CD14-positive monocyte (primary cell): Measurements from ENCODE around the gene PSPN. TPM values are rescaled to one million over a fixed set of nuclear protein-coding genes. Genes with fewer than 3 reads are reported as not detected.

Source experiments
- DNase-seq, 3 donors: peaks; one replicate each; pipeline ENCODE4 v3.0.0-alpha.2; 2011 to 2022
- H2AFZ ChIP-seq: 2 replicates; pipeline ENCODE4 v1.6.0; 2012; ENCODE audit warnings: mild to moderate bottlenecking, low read depth, low read length, inconsistent platforms; ENCODE audit not compliant: insufficient read depth, poor library complexity, severe bottlenecking
- H3K27ac ChIP-seq, 2 donors: 1 replicate in 1 of 2; 2 replicates in 1 of 2; pipeline ENCODE4 v1.5.1; 2012 to 2013; ENCODE audit warnings: low read length in 2 of 2, control low read depth in 1 of 2, inconsistent platforms in 1 of 2, low read depth in 1 of 2, mild to moderate bottlenecking in 1 of 2
- H3K27me3 ChIP-seq, 2 donors: one replicate each; pipeline versions ENCODE4 v1.6.0 to v1.6.1; 2011 to 2013; ENCODE audit warnings: low read length in 2 of 2; ENCODE audit not compliant: control insufficient read depth in 2 of 2, insufficient read depth in 2 of 2
- H3K36me3 ChIP-seq, 2 donors: replicated peaks in 1 of 2; 1 replicate in 1 of 2; 2 replicates in 1 of 2; pipeline versions ENCODE4 v1.5.1 to v1.6.1; 2012 to 2013; ENCODE audit warnings: low read length in 2 of 2, control low read depth in 1 of 2, inconsistent platforms in 1 of 2, mild to moderate bottlenecking in 1 of 2; ENCODE audit not compliant: insufficient read depth in 2 of 2, control insufficient read depth in 1 of 2
- H3K4me1 ChIP-seq, 2 donors: 1 replicate in 1 of 2; 2 replicates in 1 of 2; pipeline versions ENCODE4 v1.5.1 to v1.6.1; 2012 to 2013; ENCODE audit warnings: low read length in 2 of 2, control low read depth in 1 of 2, inconsistent platforms in 1 of 2, mild to moderate bottlenecking in 1 of 2, moderate library complexity in 1 of 2; ENCODE audit not compliant: insufficient read depth in 2 of 2, control insufficient read depth in 1 of 2
- H3K4me2 ChIP-seq: replicated peaks from 2 replicates; pipeline ENCODE3; 2012; ENCODE audit warnings: low read length, moderate library complexity, mild to moderate bottlenecking; ENCODE audit not compliant: poor library complexity, severe bottlenecking; ENCODE audit errors: extremely low read depth
- H3K4me3 ChIP-seq, 3 experiments: fragments of 200-600 bp in 1 of 3; sonication (generic) in 1 of 3; replicated peaks in 1 of 3; 1 replicate in 2 of 3; 2 replicates in 1 of 3; pipeline ENCODE4 v1.5.1; 2011 to 2013; ENCODE audit warnings: low read length in 3 of 3, mild to moderate bottlenecking in 3 of 3, control low read depth in 2 of 3, low read depth in 2 of 3, inconsistent platforms in 1 of 3, moderate library complexity in 1 of 3
- H3K79me2 ChIP-seq: 2 replicates; pipeline ENCODE4 v1.6.0; 2012; ENCODE audit warnings: mild to moderate bottlenecking, control low read depth, inconsistent platforms, low read length, moderate library complexity; ENCODE audit not compliant: insufficient read depth
- H3K9ac ChIP-seq: 2 replicates; pipeline ENCODE4 v1.6.0; 2017; ENCODE audit warnings: low read length, mild to moderate bottlenecking; ENCODE audit not compliant: insufficient read depth, poor library complexity, severe bottlenecking
- H3K9me3 ChIP-seq, 2 donors: replicated peaks in 1 of 2; 1 replicate in 1 of 2; 2 replicates in 1 of 2; pipeline versions ENCODE4 v1.5.1 to v1.6.1; 2012 to 2013; ENCODE audit warnings: low read length in 2 of 2, control low read depth in 1 of 2; ENCODE audit not compliant: control insufficient read depth in 1 of 2, insufficient read depth in 1 of 2
- H4K20me1 ChIP-seq: 2 replicates; pipeline ENCODE4 v1.6.0; 2012; ENCODE audit warnings: mild to moderate bottlenecking, low read length, control low read depth, moderate library complexity; ENCODE audit not compliant: insufficient read depth
- H3K27ac Mint-ChIP-seq, 7 donors: one replicate each; pipeline ENCODE4 v1.8.0; 2020; ENCODE audit warnings: mild to moderate bottlenecking in 7 of 7, mixed read lengths in 7 of 7, moderate library complexity in 6 of 7, inconsistent platforms in 2 of 7
- H3K27me3 Mint-ChIP-seq, 3 donors: one replicate each; pipeline ENCODE4 v1.8.0; 2021 to 2022; ENCODE audit warnings: low read depth in 3 of 3, mild to moderate bottlenecking in 3 of 3, mixed read lengths in 3 of 3, moderate library complexity in 3 of 3, inconsistent platforms in 1 of 3
- H3K36me3 Mint-ChIP-seq, 2 donors: one replicate each; pipeline ENCODE4 v1.8.0; 2020; ENCODE audit warnings: mixed read lengths in 2 of 2, inconsistent platforms in 1 of 2, mild to moderate bottlenecking in 1 of 2
- H3K4me1 Mint-ChIP-seq: one replicate; pipeline ENCODE4 v1.8.0; 2020; ENCODE audit warnings: mild to moderate bottlenecking, mixed read lengths
- H3K4me3 Mint-ChIP-seq, 2 donors: one replicate each; pipeline ENCODE4 v1.8.0; 2020; ENCODE audit warnings: mild to moderate bottlenecking in 2 of 2, mixed read lengths in 2 of 2, moderate library complexity in 1 of 2
- H3K9me3 Mint-ChIP-seq, 7 donors: one replicate each; pipeline ENCODE4 v1.8.0; 2020 to 2022; ENCODE audit warnings: mixed read lengths in 7 of 7, mild to moderate bottlenecking in 6 of 7, moderate library complexity in 6 of 7, inconsistent platforms in 2 of 7
- WGBS: methylation state at CpG from one replicate; pipeline ENCODE4 v1.1.5; 2013; ENCODE audit warnings: missing lambda C conversion rate; ENCODE audit not compliant: insufficient coverage; 5-methylcytosine and 5-hydroxymethylcytosine counted together
- intact Hi-C, 2 donors: fragments of 100-400 bp; cut with micrococcal nuclease; formaldehyde crosslinking; loops; one replicate each; pipeline versions ENCODE4 v1.15.0 to v1.15.1; 2023
- polyA plus RNA-seq, 3 donors: library from polyadenylated mRNA; depleted of rRNA in 1 of 3; unstranded in 2 of 3; stranded (reverse) in 1 of 3; fragments of 300-500 nt in 2 of 3; fragments of >200 nt in 1 of 3; fragmentation: Illumina TruSeq in 2 of 3; gene quantifications; 1 replicate in 2 of 3; 2 replicates in 1 of 3; pipeline ENCODE4 v1.2.3, GENCODE V29; 2012 to 2021
- TF ChIP-seq, protein P1 (sequence below): fragments of 200-600 bp; IDR thresholded peaks from one replicate; pipeline ENCODE4 v1.8.0; 2022; ENCODE audit warnings: antibody characterized with exemption, mild to moderate bottlenecking

The PSPN gene
- polyA plus RNA-seq, 3 donors = 0.10 to 0.19 (median 0.13) TPM

DNA sequence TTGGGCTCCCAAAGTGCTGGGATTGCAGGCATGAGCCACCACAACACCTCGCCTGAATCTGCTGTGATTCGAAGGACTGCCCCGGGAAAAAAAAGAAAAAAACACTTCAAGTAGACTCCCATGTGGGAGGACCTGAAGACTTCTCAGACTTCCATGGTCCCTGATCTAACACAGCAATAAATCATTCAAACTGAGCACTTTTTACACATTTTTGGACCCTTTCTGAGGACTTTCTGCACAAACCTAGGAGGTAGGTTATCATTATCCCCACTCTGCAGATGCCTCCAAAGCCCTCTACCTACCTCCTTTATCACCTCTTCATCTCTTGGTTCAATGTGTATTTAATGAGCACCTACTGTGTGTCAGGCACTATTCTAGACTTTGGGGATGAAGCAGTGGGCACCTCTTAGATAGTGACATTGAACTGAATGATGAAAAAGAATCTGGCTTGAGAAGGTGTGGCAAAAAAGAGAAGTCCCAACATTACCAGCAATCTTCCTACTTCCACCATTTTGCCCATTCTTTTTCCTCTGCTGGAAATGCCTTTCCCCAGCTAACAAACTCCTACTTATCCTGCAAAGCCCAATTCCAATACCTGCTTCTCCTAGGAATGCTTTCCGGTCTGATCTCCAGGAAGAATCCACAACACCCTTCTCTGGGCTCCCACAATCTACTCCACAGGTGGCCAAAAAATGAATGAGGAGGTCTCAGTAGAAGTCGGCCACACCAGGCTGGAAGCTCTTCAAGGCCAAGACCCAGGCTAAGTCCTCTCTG, 16.0 kb downstream of the PSPN start:
- H3K4me1 Mint-ChIP-seq = peaks cover 14% of the 10 kb centered on the region
- WGBS = 96% methylated on average over 5 of the region's 5 CpGs
- intact Hi-C loops = no loop called here

DNA sequence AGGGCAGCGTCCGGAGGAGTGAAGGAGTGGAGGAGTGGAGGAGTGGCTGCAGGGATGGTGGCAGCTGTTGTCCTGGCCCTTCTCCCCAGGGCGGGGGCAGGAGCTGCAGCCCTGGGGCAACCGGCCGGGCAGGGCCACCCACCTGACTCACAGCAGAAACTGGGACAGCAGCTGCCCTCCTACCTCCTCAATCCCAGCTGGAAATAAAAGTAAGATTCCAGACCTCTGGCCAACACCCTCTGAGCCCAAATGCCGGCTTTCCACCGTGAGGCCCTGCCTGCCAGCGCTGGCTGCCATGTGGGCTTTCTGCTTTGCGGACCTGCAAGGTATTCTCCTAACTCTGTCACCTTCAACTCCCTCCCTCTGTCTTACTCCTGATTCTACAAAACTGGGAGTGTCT, 17.7 kb downstream of the PSPN start:
- no peak overlapping the region for H3K27ac Mint-ChIP-seq

More for the DNA sequence above, 16.0 kb downstream of the PSPN start:
- Mint-ChIP-seq H3K27ac (peak overlapping the region in 1 of 7 donors; percentile 7), H3K4me3 (peak overlapping the region in 1 of 2 donors; percentile 20), H3K9me3 (peaks cover 0 to 8% (median 0%) of the 10 kb centered on the region in 7 donors), H3K27me3 (peaks cover 0 to 3% (median 0%) of the 10 kb centered on the region in 3 donors), H3K36me3 (peaks cover 10 to 13% of the 10 kb centered on the region in 2 donors)
- Histone ChIP-seq H3K4me3 (no peak overlapping the region), H3K9ac (no peak overlapping the region), H2AFZ (peak overlapping the region; percentile 17), H4K20me1 (no peaks in the 10 kb centered on the region), H3K4me1 (peaks cover 8 to 12% of the 10 kb centered on the region in 2 donors), H3K9me3 (no peaks in the 10 kb centered on the region), H3K27ac (no peak overlapping the region), H3K79me2 (peaks cover 11% of the 10 kb centered on the region), H3K4me2 (no peak overlapping the region), H3K36me3 (peaks cover 3 to 5% of the 10 kb centered on the region in 2 donors), H3K27me3 (no peaks in the 10 kb centered on the region)
- TF ChIP-seq, protein P1, sequence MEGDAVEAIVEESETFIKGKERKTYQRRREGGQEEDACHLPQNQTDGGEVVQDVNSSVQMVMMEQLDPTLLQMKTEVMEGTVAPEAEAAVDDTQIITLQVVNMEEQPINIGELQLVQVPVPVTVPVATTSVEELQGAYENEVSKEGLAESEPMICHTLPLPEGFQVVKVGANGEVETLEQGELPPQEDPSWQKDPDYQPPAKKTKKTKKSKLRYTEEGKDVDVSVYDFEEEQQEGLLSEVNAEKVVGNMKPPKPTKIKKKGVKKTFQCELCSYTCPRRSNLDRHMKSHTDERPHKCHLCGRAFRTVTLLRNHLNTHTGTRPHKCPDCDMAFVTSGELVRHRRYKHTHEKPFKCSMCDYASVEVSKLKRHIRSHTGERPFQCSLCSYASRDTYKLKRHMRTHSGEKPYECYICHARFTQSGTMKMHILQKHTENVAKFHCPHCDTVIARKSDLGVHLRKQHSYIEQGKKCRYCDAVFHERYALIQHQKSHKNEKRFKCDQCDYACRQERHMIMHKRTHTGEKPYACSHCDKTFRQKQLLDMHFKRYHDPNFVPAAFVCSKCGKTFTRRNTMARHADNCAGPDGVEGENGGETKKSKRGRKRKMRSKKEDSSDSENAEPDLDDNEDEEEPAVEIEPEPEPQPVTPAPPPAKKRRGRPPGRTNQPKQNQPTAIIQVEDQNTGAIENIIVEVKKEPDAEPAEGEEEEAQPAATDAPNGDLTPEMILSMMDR = no peak
- no peak for DNase-seq

More for the DNA sequence above, 17.7 kb downstream of the PSPN start:
- no peaks in the 10 kb centered on the region for H3K36me3 ChIP-seq
- no peak overlapping the region for H2AFZ ChIP-seq
- TF ChIP-seq, protein P1 = no peak
- no peaks in the 10 kb centered on the region for H3K27me3 ChIP-seq
- no peak overlapping the region for H3K4me3 ChIP-seq
- H3K79me2 ChIP-seq = peaks cover 11% of the 10 kb centered on the region
- Mint-ChIP-seq H3K4me3 (no peak overlapping the region), H3K36me3 (no peaks in the 10 kb centered on the region), H3K27me3 (peaks cover 0 to 3% (median 0%) of the 10 kb centered on the region in 3 donors), H3K4me1 (peaks cover 11% of the 10 kb centered on the region), H3K9me3 (peaks cover 0 to 8% (median 0%) of the 10 kb centered on the region in 7 donors)
- no peak overlapping the region for H3K27ac ChIP-seq
- H3K4me2 ChIP-seq = no peak overlapping the region
- H3K9me3 ChIP-seq = no peaks in the 10 kb centered on the region
- peaks cover 8 to 12% of the 10 kb centered on the region in 2 donors for H3K4me1 ChIP-seq
- 91% methylated on average over 3 of the region's 9 CpGs for WGBS
- H4K20me1 ChIP-seq = no peaks in the 10 kb centered on the region
- intact Hi-C loops = no loop called here
- no peak for DNase-seq
- H3K9ac ChIP-seq = no peak overlapping the region
